ENCODE measurements around the gene RDH13. TPM values are rescaled to one million over a fixed set of nuclear protein-coding genes. Genes with fewer than 3 reads are reported as not detected.

RDH13 gene
- total RNA-seq = 20.5 and 26.4 TPM in 2 replicates

DNA sequence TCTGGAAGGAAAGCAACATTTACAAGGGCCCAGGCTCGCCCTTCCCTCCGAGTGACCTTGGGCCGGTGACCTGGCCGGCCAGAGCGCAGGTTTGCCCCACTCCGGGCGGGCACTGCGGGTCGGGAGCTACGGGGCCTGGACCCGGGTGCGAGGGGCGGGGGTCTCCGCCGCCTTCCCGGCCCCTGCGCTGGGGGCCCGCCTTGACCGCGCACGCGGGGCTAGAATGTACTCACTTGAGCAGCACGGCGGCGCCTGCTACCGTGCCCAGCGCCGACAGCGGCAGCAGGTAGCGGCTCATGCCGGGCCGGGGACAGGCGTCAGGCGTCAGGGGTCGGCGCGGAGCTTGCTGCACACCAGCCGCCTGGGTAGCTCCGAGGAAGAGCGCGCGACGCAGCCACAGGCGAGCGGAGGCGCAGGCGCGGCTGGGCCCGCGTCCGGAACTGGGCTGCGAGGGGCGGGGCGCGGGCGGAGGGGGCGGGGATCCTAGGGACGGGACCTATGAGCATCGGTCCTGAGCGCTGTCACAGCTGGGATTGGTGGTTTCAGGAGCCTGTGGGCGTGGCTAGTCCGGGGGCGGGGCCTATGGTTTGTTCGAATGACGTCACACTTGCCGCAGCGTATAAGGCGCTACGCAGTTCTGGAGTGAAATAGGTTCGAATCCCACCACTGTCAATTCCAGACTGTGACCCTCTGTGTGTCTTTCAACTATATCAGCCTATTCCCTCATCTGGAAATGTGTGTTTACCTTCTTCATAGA, at the start of gene RDH13:
Gene RDH13 (minus strand): TSS at position 414 of the 757 bp plus-strand sequence. CDS start 116 bp downstream, at position 298.

DNA sequence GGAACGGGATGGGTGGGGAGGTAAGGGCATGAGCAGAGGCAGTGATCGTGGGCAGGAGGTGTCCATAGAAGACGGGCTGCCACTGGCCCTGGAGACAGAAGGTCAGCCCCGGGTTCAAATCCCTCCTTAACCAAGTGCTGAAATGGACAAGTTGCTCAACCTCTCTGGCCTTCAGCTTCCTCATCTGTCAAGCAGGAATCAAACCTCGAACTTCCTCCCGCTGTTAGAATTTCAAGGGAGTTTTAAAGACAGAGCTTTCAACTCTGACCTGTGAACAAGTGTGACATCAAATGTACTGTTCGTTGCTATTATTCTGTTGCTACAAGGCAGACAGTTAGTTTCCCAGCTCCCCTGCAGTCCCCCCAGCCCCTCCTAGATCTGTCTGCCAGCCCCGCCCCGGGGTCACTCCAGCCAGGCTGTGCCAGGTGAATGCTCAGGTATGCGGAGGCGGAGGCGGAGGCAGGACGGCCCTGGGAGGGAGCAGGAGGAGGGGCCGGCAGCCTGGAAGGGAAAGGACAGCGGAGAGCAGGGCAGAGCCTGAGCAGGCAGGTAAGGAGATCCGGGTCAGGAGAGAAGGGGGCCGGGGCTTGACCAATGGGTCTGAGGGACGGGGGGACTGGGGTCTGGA, 12.5 kb upstream of the RDH13 start, which contains the start of gene EPS8L1:
Gene EPS8L1 (plus strand): TSS at position 499 of the 628 bp plus-strand sequence. CDS start 576 bp downstream, outside the sequence.

Other genes with a start within 250 kb of the RDH13 start
- gene KIR3DL1, start 246.7 kb downstream of the RDH13 start, total RNA-seq = not detected in 2 replicates
- gene KIR2DS4, start 230.5 kb downstream of the RDH13 start, total RNA-seq = not detected in 2 replicates
- not detected in 2 replicates for gene KIR3DL2, start 212.7 kb downstream of the RDH13 start, total RNA-seq
- gene FCAR, start 188.9 kb downstream of the RDH13 start, total RNA-seq = not detected in 2 replicates
- not detected in 2 replicates for gene NCR1, start 157.0 kb downstream of the RDH13 start, total RNA-seq
- not detected in 2 replicates for gene NLRP7, start 115.6 kb downstream of the RDH13 start, total RNA-seq
- gene NLRP2, start 96.8 kb downstream of the RDH13 start, total RNA-seq = 28.3 and 29.8 TPM in 2 replicates
- not detected in 2 replicates for gene GP6, start 24.9 kb downstream of the RDH13 start, total RNA-seq
- 112 and 125 TPM in 2 replicates for gene EPS8L1, start 12.7 kb upstream of the RDH13 start, total RNA-seq
- 36.5 and 41.4 TPM in 2 replicates for gene PPP1R12C, start 54.5 kb upstream of the RDH13 start, total RNA-seq
- gene TNNT1, start 86.1 kb upstream of the RDH13 start, total RNA-seq = 12.3 and 18.7 TPM in 2 replicates
- gene TNNI3, start 94.6 kb upstream of the RDH13 start, total RNA-seq = not detected in 2 replicates
- gene DNAAF3, start 103.5 kb upstream of the RDH13 start, total RNA-seq = 1.1 and 3.1 TPM in 2 replicates
- gene SYT5, start 117.1 kb upstream of the RDH13 start, total RNA-seq = not detected in 2 replicates
- 0.21 TPM in 1 of 2 replicates, not detected in the other for gene PTPRH, start 146.4 kb upstream of the RDH13 start, total RNA-seq
- gene TMEM86B, start 165.6 kb upstream of the RDH13 start, total RNA-seq = 1.1 and 2.4 TPM in 2 replicates
- gene PPP6R1, start 195.9 kb upstream of the RDH13 start, total RNA-seq = 38.7 and 50.4 TPM in 2 replicates
- gene HSPBP1, start 217.0 kb upstream of the RDH13 start, total RNA-seq = 61.6 and 84.8 TPM in 2 replicates
- gene BRSK1, start 220.8 kb upstream of the RDH13 start, total RNA-seq = 1.6 and 5.0 TPM in 2 replicates

Measured in airway epithelial cell (primary cell).